ENCODE measurements around the gene MCC.

DNA sequence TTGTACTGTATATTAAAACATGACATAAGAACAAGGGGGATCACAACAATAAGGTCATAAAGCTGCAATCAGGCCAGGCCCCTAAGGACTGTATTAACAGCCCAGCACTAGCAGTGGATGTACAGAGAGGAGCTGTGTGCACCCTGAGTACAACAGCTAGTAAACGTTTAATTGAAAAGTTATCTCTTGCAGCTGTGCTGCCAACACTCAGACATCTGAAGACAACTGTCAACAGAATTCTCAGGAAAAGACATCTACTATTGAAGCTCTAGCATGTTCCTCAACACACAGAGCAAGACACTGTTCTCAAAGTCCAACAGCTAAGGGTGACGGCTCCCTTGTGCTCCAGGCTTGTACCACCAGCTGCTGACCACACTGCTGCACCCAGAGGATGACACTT, 312.1 kb downstream of the MCC start:
- TF ChIP-seq, protein P1, sequence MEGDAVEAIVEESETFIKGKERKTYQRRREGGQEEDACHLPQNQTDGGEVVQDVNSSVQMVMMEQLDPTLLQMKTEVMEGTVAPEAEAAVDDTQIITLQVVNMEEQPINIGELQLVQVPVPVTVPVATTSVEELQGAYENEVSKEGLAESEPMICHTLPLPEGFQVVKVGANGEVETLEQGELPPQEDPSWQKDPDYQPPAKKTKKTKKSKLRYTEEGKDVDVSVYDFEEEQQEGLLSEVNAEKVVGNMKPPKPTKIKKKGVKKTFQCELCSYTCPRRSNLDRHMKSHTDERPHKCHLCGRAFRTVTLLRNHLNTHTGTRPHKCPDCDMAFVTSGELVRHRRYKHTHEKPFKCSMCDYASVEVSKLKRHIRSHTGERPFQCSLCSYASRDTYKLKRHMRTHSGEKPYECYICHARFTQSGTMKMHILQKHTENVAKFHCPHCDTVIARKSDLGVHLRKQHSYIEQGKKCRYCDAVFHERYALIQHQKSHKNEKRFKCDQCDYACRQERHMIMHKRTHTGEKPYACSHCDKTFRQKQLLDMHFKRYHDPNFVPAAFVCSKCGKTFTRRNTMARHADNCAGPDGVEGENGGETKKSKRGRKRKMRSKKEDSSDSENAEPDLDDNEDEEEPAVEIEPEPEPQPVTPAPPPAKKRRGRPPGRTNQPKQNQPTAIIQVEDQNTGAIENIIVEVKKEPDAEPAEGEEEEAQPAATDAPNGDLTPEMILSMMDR (optimal IDR thresholded peaks at IDR 0.05 in 1 of 3, IDR thresholded peaks at IDR 0.05 in 1 of 3, conservative IDR thresholded peaks at IDR 0.05 in 1 of 3; ENCODE audit: extremely low read depth in 1 of 3, insufficient read depth in 2 of 3, low read length in 3 of 3) = no peak
- TF ChIP-seq EZH2 (IDR thresholded peaks at IDR 0.05; ENCODE audit: low read length) = no peak
